ENCODE data around the gene NPM3.

NPM3 gene

GRCh38 chr10:101744267-101744666 lies 39.0 kb downstream of the NPM3 start:
- no peak overlapping the region for H4K91ac ChIP-seq (ENCODE audit: low read depth, low read length, poor library complexity)
- DNase-seq (ENCODE audit: low spot score), result no peak
- H3K9me3 ChIP-seq (replicated peaks in 1 of 2; ENCODE audit: control insufficient read depth in 2 of 2, insufficient read depth in 1 of 2, low read depth in 1 of 2, low read length in 2 of 2), result peaks cover 2 to 3% of the 10 kb centered on the region in 2 donors
- H2BK120ac ChIP-seq (ENCODE audit: low read depth, low read length), result no peak overlapping the region
- no peak overlapping the region for H2BK5ac ChIP-seq (ENCODE audit: low read length)
- peaks cover 0 to 84% (median 0%) of the 10 kb centered on the region in 3 experiments for H3K27me3 ChIP-seq (ENCODE audit: control insufficient read depth in 3 of 3, insufficient read depth in 3 of 3, low read depth in 1 of 3, low read length in 3 of 3)
- no peaks in the 10 kb centered on the region for H3K79me1 ChIP-seq (ENCODE audit: low read depth, low read length)
- no peak overlapping the region for H3K4me3 ChIP-seq (ENCODE audit: low read length in 2 of 2)
- no peaks in the 10 kb centered on the region for H3K36me3 ChIP-seq (replicated peaks in 1 of 2; ENCODE audit: control insufficient read depth in 2 of 2, insufficient read depth in 2 of 2, low read length in 2 of 2)
- WGBS, 2 donors (ENCODE audit: extremely low coverage in 2 of 2, insufficient read length in 2 of 2, insufficient replicate concordance in 1 of 2), result no CpG with 5 or more reads among the region's 3 CpGs
- H3K14ac ChIP-seq (ENCODE audit: low read length), result no peak overlapping the region
- H3K4ac ChIP-seq (ENCODE audit: low read length), result no peak overlapping the region
- no peak overlapping the region for H4K8ac ChIP-seq (ENCODE audit: low read depth, low read length)
- H3K9ac ChIP-seq (ENCODE audit: low read depth, low read length, poor library complexity), result no peak overlapping the region
- H3K23ac ChIP-seq (ENCODE audit: low read depth, low read length, poor library complexity), result no peak overlapping the region
- no peak overlapping the region for H2BK15ac ChIP-seq (ENCODE audit: low read length)
- no peak overlapping the region for H2BK12ac ChIP-seq (ENCODE audit: low read length)
- no peak overlapping the region for H2AK5ac ChIP-seq (ENCODE audit: low read depth, low read length)
- no peak overlapping the region for H2AFZ ChIP-seq (ENCODE audit: low read length)
- H3K4me1 ChIP-seq (ENCODE audit: control insufficient read depth in 2 of 2, insufficient read depth in 1 of 2, low read depth in 1 of 2, low read length in 2 of 2), result peaks cover 9 to 13% of the 10 kb centered on the region in 2 donors
- no peak overlapping the region for H3K27ac ChIP-seq (replicated peaks; ENCODE audit: low read length)
- H3K4me2 ChIP-seq (ENCODE audit: insufficient read depth, low read length, poor library complexity, severe bottlenecking), result no peak overlapping the region
- H3K18ac ChIP-seq (ENCODE audit: low read length), result no peak overlapping the region

GRCh38 chr10:101741938-101742337 lies 41.3 kb downstream of the NPM3 start:
- no peak overlapping the region for H2BK5ac ChIP-seq (ENCODE audit: low read length)
- H3K14ac ChIP-seq (ENCODE audit: low read length), result no peak overlapping the region
- no peak overlapping the region for H3K27ac ChIP-seq (replicated peaks; ENCODE audit: low read length)
- H3K4ac ChIP-seq (ENCODE audit: low read length), result no peak overlapping the region
- no peaks in the 10 kb centered on the region for H3K79me1 ChIP-seq (ENCODE audit: low read depth, low read length)
- H2BK15ac ChIP-seq (ENCODE audit: low read length), result no peak overlapping the region
- H4K8ac ChIP-seq (ENCODE audit: low read depth, low read length), result no peak overlapping the region
- H2BK12ac ChIP-seq (ENCODE audit: low read length), result no peak overlapping the region
- H3K4me2 ChIP-seq (ENCODE audit: insufficient read depth, low read length, poor library complexity, severe bottlenecking), result no peak overlapping the region
- no peak overlapping the region for H2AK5ac ChIP-seq (ENCODE audit: low read depth, low read length)
- no peak overlapping the region for H3K4me3 ChIP-seq (ENCODE audit: low read length in 2 of 2)
- H3K23ac ChIP-seq (ENCODE audit: low read depth, low read length, poor library complexity), result no peak overlapping the region
- no peaks in the 10 kb centered on the region for H3K36me3 ChIP-seq (replicated peaks in 1 of 2; ENCODE audit: control insufficient read depth in 2 of 2, insufficient read depth in 2 of 2, low read length in 2 of 2)
- no peak overlapping the region for H2AFZ ChIP-seq (ENCODE audit: low read length)
- H4K91ac ChIP-seq (ENCODE audit: low read depth, low read length, poor library complexity), result no peak overlapping the region
- no peak overlapping the region for H3K9ac ChIP-seq (ENCODE audit: low read depth, low read length, poor library complexity)
- no peaks in the 10 kb centered on the region for H3K4me1 ChIP-seq (ENCODE audit: control insufficient read depth in 2 of 2, insufficient read depth in 1 of 2, low read depth in 1 of 2, low read length in 2 of 2)
- no CpG with 5 or more reads among the region's 2 CpGs for WGBS, 2 donors (ENCODE audit: extremely low coverage in 2 of 2, insufficient read length in 2 of 2, insufficient replicate concordance in 1 of 2)
- peaks cover 0 to 88% (median 0%) of the 10 kb centered on the region in 3 experiments for H3K27me3 ChIP-seq (ENCODE audit: control insufficient read depth in 3 of 3, insufficient read depth in 3 of 3, low read depth in 1 of 3, low read length in 3 of 3)
- peaks cover 2 to 3% of the 10 kb centered on the region in 2 donors for H3K9me3 ChIP-seq (replicated peaks in 1 of 2; ENCODE audit: control insufficient read depth in 2 of 2, insufficient read depth in 1 of 2, low read depth in 1 of 2, low read length in 2 of 2)
- no peak overlapping the region for H2BK120ac ChIP-seq (ENCODE audit: low read depth, low read length)
- H3K18ac ChIP-seq (ENCODE audit: low read length), result no peak overlapping the region
- DNase-seq (ENCODE audit: low spot score), result no peak

- Histone ChIP-seq H2BK120ac (ENCODE audit: low read depth, low read length) (no peak overlapping the region), H3K4me3 (ENCODE audit: low read length in 2 of 2) (no peak overlapping the region), H3K4me2 (ENCODE audit: insufficient read depth, low read length, poor library complexity, severe bottlenecking) (no peak overlapping the region), H3K9ac (ENCODE audit: low read depth, low read length, poor library complexity) (no peak overlapping the region), H2BK5ac (ENCODE audit: low read length) (no peak overlapping the region), H3K23ac (ENCODE audit: low read depth, low read length, poor library complexity) (no peak overlapping the region), H3K18ac (ENCODE audit: low read length) (peak overlapping the region; percentile 15), H3K27me3 (ENCODE audit: control insufficient read depth in 3 of 3, insufficient read depth in 3 of 3, low read depth in 1 of 3, low read length in 3 of 3) (peaks cover 0 to 76% (median 0%) of the 10 kb centered on the region in 3 experiments), H3K27ac (replicated peaks; ENCODE audit: low read length) (peak overlapping the region; percentile 52), H3K36me3 (replicated peaks in 1 of 2; ENCODE audit: control insufficient read depth in 2 of 2, insufficient read depth in 2 of 2, low read length in 2 of 2) (no peaks in the 10 kb centered on the region), H3K79me1 (ENCODE audit: low read depth, low read length) (no peaks in the 10 kb centered on the region), H4K91ac (ENCODE audit: low read depth, low read length, poor library complexity) (no peak overlapping the region), H2BK12ac (ENCODE audit: low read length) (no peak overlapping the region), H3K4ac (ENCODE audit: low read length) (peak overlapping the region; percentile 39), H3K4me1 (ENCODE audit: control insufficient read depth in 2 of 2, insufficient read depth in 1 of 2, low read depth in 1 of 2, low read length in 2 of 2) (peaks cover 0 to 10% of the 10 kb centered on the region in 2 donors), H2AFZ (ENCODE audit: low read length) (no peak overlapping the region), H2BK15ac (ENCODE audit: low read length) (no peak overlapping the region), H2AK5ac (ENCODE audit: low read depth, low read length) (no peak overlapping the region), H3K9me3 (replicated peaks in 1 of 2; ENCODE audit: control insufficient read depth in 2 of 2, insufficient read depth in 1 of 2, low read depth in 1 of 2, low read length in 2 of 2) (peaks cover 2 to 3% of the 10 kb centered on the region in 2 donors), H3K14ac (ENCODE audit: low read length) (no peak overlapping the region), H4K8ac (ENCODE audit: low read depth, low read length) (no peak overlapping the region)
- no CpG with 5 or more reads among the region's 3 CpGs for WGBS, 2 donors (ENCODE audit: extremely low coverage in 2 of 2, insufficient read length in 2 of 2, insufficient replicate concordance in 1 of 2)
- no peak for DNase-seq (ENCODE audit: low spot score)
These were observed 46.6 kb downstream of the NPM3 start for GRCh38 chr10:101736666-101737065.

GRCh38 chr10:101732096-101732495 lies 51.1 kb downstream of the NPM3 start:
- Histone ChIP-seq H3K4me3 (ENCODE audit: low read length in 2 of 2) (no peak overlapping the region), H2AK5ac (ENCODE audit: low read depth, low read length) (no peak overlapping the region), H3K4ac (ENCODE audit: low read length) (no peak overlapping the region), H3K4me2 (ENCODE audit: insufficient read depth, low read length, poor library complexity, severe bottlenecking) (no peak overlapping the region), H4K8ac (ENCODE audit: low read depth, low read length) (no peak overlapping the region), H3K9ac (ENCODE audit: low read depth, low read length, poor library complexity) (no peak overlapping the region), H2AFZ (ENCODE audit: low read length) (no peak overlapping the region), H3K18ac (ENCODE audit: low read length) (no peak overlapping the region), H2BK120ac (ENCODE audit: low read depth, low read length) (no peak overlapping the region), H2BK15ac (ENCODE audit: low read length) (no peak overlapping the region), H3K79me1 (ENCODE audit: low read depth, low read length) (no peaks in the 10 kb centered on the region), H3K23ac (ENCODE audit: low read depth, low read length, poor library complexity) (no peak overlapping the region), H3K27ac (replicated peaks; ENCODE audit: low read length) (no peak overlapping the region), H3K14ac (ENCODE audit: low read length) (no peak overlapping the region), H2BK5ac (ENCODE audit: low read length) (no peak overlapping the region), H3K9me3 (replicated peaks in 1 of 2; ENCODE audit: control insufficient read depth in 2 of 2, insufficient read depth in 1 of 2, low read depth in 1 of 2, low read length in 2 of 2) (no peaks in the 10 kb centered on the region), H3K4me1 (ENCODE audit: control insufficient read depth in 2 of 2, insufficient read depth in 1 of 2, low read depth in 1 of 2, low read length in 2 of 2) (peaks cover 0 to 10% of the 10 kb centered on the region in 2 donors), H3K27me3 (ENCODE audit: control insufficient read depth in 3 of 3, insufficient read depth in 3 of 3, low read depth in 1 of 3, low read length in 3 of 3) (peaks cover 0 to 57% (median 0%) of the 10 kb centered on the region in 3 experiments), H2BK12ac (ENCODE audit: low read length) (no peak overlapping the region), H3K36me3 (replicated peaks in 1 of 2; ENCODE audit: control insufficient read depth in 2 of 2, insufficient read depth in 2 of 2, low read length in 2 of 2) (no peaks in the 10 kb centered on the region), H4K91ac (ENCODE audit: low read depth, low read length, poor library complexity) (no peak overlapping the region)
- DNase-seq (ENCODE audit: low spot score), result no peak
- whole genome bisulfite sequencing, 2 donors (ENCODE audit: extremely low coverage in 2 of 2, insufficient read length in 2 of 2, insufficient replicate concordance in 1 of 2), result no CpG with 5 or more reads among the region's 1 CpG
